CD4-positive, alpha-beta T cell (primary cell): ENCODE measurements around the gene ASCC3. TPM values are rescaled to one million over a fixed set of nuclear protein-coding genes. Genes with fewer than 3 reads are reported as not detected.

Source experiments
- ATAC-seq: fragments of 200-7000 bp; cut with Tn5 transposase; one replicate; pipeline ENCODE4 v1.10.0; 2022; ENCODE audit warnings: mild to moderate bottlenecking; ENCODE audit not compliant: poor library complexity
- CTCF ChIA-PET: fragments of 350-600 bp; sonication (Branson Sonifier 250); formaldehyde crosslinking; loops from one replicate; lab custom pipeline; 2021; ENCODE audit warnings: antibody characterized with exemption, inconsistent platforms; lab: Charles Lee
- POLR2A ChIA-PET: fragments of 350-600 bp; sonication (Branson Sonifier 250); formaldehyde crosslinking; loops from one replicate; lab custom pipeline; 2021; ENCODE audit warnings: antibody characterized with exemption, inconsistent platforms; lab: Charles Lee
- DNase-seq, 14 experiments: peaks; one replicate each; pipeline ENCODE4 v3.0.0-alpha.2; 2013 to 2020; ENCODE audit warnings: mixed read lengths in 2 of 14
- H3K27ac ChIP-seq, 2 donors: one replicate each; pipeline versions ENCODE4 v1.5.1 to v1.7.0; 2013; ENCODE audit warnings: low read length in 2 of 2, low read depth in 1 of 2, mild to moderate bottlenecking in 1 of 2
- H3K27me3 ChIP-seq, 2 experiments: 1 replicate in 1 of 2; 2 replicates in 1 of 2; pipeline versions ENCODE4 v1.6.1 to v1.7.0; 2013; ENCODE audit warnings: low read length in 2 of 2, control low read depth in 1 of 2, mild to moderate bottlenecking in 1 of 2, moderate library complexity in 1 of 2; ENCODE audit not compliant: insufficient read depth in 2 of 2, control insufficient read depth in 1 of 2
- H3K36me3 ChIP-seq: one replicate; pipeline ENCODE4 v1.6.1; 2013; ENCODE audit warnings: low read length, control low read depth; ENCODE audit not compliant: insufficient read depth
- H3K4me1 ChIP-seq: one replicate; pipeline ENCODE4 v1.6.1; 2013; ENCODE audit warnings: low read length, control low read depth; ENCODE audit not compliant: insufficient read depth
- H3K4me3 ChIP-seq: one replicate; pipeline ENCODE4 v1.5.1; 2013; ENCODE audit warnings: mild to moderate bottlenecking, low read length, moderate library complexity
- H3K9me3 ChIP-seq, 2 experiments: 1 replicate in 1 of 2; 2 replicates in 1 of 2; pipeline versions ENCODE4 v1.6.1 to v1.7.0; 2013; ENCODE audit warnings: low read length in 2 of 2, mild to moderate bottlenecking in 2 of 2, control low read depth in 1 of 2, moderate library complexity in 1 of 2; ENCODE audit not compliant: control insufficient read depth in 1 of 2, insufficient read depth in 1 of 2
- H3K27ac Mint-ChIP-seq: one replicate; pipeline ENCODE4 v1.8.0; 2020; ENCODE audit warnings: mixed read lengths
- H3K27me3 Mint-ChIP-seq: one replicate; pipeline ENCODE4 v1.8.0; 2021; ENCODE audit warnings: mixed read lengths
- H3K36me3 Mint-ChIP-seq: one replicate; pipeline ENCODE4 v1.8.0; 2021; ENCODE audit warnings: low read depth, mixed read lengths
- H3K4me1 Mint-ChIP-seq: one replicate; pipeline ENCODE4 v1.8.0; 2021; ENCODE audit warnings: low read depth, mixed read lengths
- H3K4me3 Mint-ChIP-seq: one replicate; pipeline ENCODE4 v1.8.0; 2020; ENCODE audit warnings: mild to moderate bottlenecking, mixed read lengths
- H3K9me3 Mint-ChIP-seq: one replicate; pipeline ENCODE4 v1.8.0; 2020; ENCODE audit warnings: mixed read lengths
- CTCF ChIP-seq: fragments of 200-600 bp; IDR thresholded peaks from one replicate; pipeline ENCODE4 v1.8.0; 2022; ENCODE audit warnings: antibody characterized with exemption, mild to moderate bottlenecking
- intact Hi-C, 2 experiments: fragments of 100-400 bp; cut with DNase I in 1 of 2; cut with micrococcal nuclease in 1 of 2; formaldehyde crosslinking; loops; one replicate each; pipeline versions ENCODE4 v1.15.1 to v1.9.0; 2023 to 2025; cut with DNase I, micrococcal nuclease
- total RNA-seq, 174 experiments: library from RNA in 2 of 174; stranded (reverse) in 2 of 174; gene quantifications; one replicate each; pipeline ENCODE4 v1.2.3 and lab custom pipeline; 2021 to 2026

The ASCC3 gene
- total RNA-seq, 2 experiments from 2014 or later = 28.9 to 30.4 TPM

GRCh38 chr6:100595456-100595855 is 285.7 kb downstream of the ASCC3 start:
- no peaks in the 10 kb centered on the region for H3K27me3 Mint-ChIP-seq
- TF ChIP-seq CTCF = no peak
- no peaks in the 10 kb centered on the region for H3K9me3 ChIP-seq
- H3K36me3 Mint-ChIP-seq = peaks cover 49% of the 10 kb centered on the region
- no peak for ATAC-seq
- H3K4me3 Mint-ChIP-seq = no peak overlapping the region
- no peak overlapping the region for H3K4me3 ChIP-seq
- H3K36me3 ChIP-seq = peaks cover 13% of the 10 kb centered on the region
- POLR2A ChIA-PET = no interaction called here
- H3K27me3 ChIP-seq = no peaks in the 10 kb centered on the region
- no peak for DNase-seq
- no peaks in the 10 kb centered on the region for H3K4me1 ChIP-seq
- no peaks in the 10 kb centered on the region for H3K4me1 Mint-ChIP-seq
- intact Hi-C loops = no loop called here
- no peak overlapping the region for H3K27ac Mint-ChIP-seq
- no peak overlapping the region for H3K27ac ChIP-seq
- CTCF ChIA-PET = no interaction called here
- H3K9me3 Mint-ChIP-seq = no peaks in the 10 kb centered on the region

DNA sequence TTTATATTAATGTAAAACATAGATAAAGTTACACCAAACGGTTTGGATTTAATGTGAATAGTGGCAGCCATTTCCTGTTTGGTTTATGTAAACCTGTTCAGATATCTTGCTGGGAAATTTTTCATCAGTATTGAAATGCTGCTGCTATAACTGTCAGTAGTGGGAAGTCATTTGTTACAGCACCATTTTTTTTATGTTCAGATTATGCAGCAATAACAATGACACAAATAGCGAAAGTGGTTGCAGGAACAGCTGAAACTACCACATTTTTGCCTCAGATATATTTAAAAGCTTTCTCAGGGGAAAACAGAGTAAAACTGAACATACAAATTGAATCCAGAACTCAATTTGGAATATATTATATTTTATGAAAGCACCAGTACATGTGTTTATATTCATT is 287.6 kb downstream of the ASCC3 start:
- no peaks in the 10 kb centered on the region for H3K4me1 Mint-ChIP-seq
- H3K27me3 Mint-ChIP-seq = no peaks in the 10 kb centered on the region
- intact Hi-C loops = no loop called here
- no peak overlapping the region for H3K4me3 Mint-ChIP-seq
- peaks cover 52% of the 10 kb centered on the region for H3K36me3 Mint-ChIP-seq
- no peaks in the 10 kb centered on the region for H3K9me3 ChIP-seq
- H3K4me1 ChIP-seq = no peaks in the 10 kb centered on the region
- no peaks in the 10 kb centered on the region for H3K9me3 Mint-ChIP-seq
- TF ChIP-seq CTCF = no peak
- H3K36me3 ChIP-seq = peaks cover 27% of the 10 kb centered on the region
- ChIA-PET CTCF (no interaction called here), POLR2A (no interaction called here)
- ATAC-seq (no peak), DNase-seq (no peak)
- H3K4me3 ChIP-seq = no peak overlapping the region
- H3K27ac Mint-ChIP-seq = no peak overlapping the region
- H3K27me3 ChIP-seq = no peaks in the 10 kb centered on the region
- no peak overlapping the region for H3K27ac ChIP-seq

DNA sequence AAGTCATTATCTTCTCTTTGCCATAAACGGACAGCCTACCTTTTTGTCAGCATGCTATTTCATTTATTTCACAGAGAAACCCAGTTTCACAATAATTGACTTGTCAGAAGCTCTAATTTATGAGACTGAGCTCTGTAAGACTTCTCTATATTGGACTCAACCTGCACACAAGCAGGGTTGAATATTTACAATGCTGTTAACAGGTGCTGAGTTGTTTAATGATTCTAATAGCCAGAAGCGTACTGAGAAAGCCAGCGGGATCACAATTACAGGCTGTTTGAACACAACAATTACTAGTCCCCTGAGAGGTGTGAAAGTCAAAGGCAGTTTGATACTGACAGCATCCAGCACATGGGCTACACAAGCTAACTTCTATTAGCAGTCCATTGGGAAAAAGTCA is 288.2 kb downstream of the ASCC3 start:
- no peak overlapping the region for H3K27ac Mint-ChIP-seq
- CTCF ChIA-PET = no interaction called here

More for the DNA sequence above, 288.2 kb downstream of the ASCC3 start:
- Histone ChIP-seq H3K27me3 (no peaks in the 10 kb centered on the region), H3K4me1 (no peaks in the 10 kb centered on the region), H3K27ac (no peak overlapping the region), H3K4me3 (no peak overlapping the region), H3K36me3 (peaks cover 32% of the 10 kb centered on the region), H3K9me3 (no peaks in the 10 kb centered on the region)
- intact Hi-C loops = no loop called here
- no peaks in the 10 kb centered on the region for H3K27me3 Mint-ChIP-seq
- ATAC-seq = no peak
- no peaks in the 10 kb centered on the region for H3K9me3 Mint-ChIP-seq
- no peak for DNase-seq
- POLR2A ChIA-PET = no interaction called here
- no peak for TF ChIP-seq CTCF
- no peaks in the 10 kb centered on the region for H3K4me1 Mint-ChIP-seq
- H3K4me3 Mint-ChIP-seq = no peak overlapping the region
- peaks cover 51% of the 10 kb centered on the region for H3K36me3 Mint-ChIP-seq
